Measurements from ENCODE around the gene DEFB131A.
"Not testable (repeated sequence)": the region's sequence is repeated elsewhere in the genome, so short reads cannot be mapped to it uniquely, and the experiment has no call there.

- not testable (repeated sequence) for TF ChIP-seq CTCF (IDR thresholded peaks at IDR 0.05; ENCODE audit: insufficient read depth, low read length, poor library complexity, severe bottlenecking); EZH2phosphoT487 (conservative IDR thresholded peaks at IDR 0.05; ENCODE audit: low read length)
Measured at GRCh38 chr4:9452251-9452650, 8.0 kb downstream of the DEFB131A start.
